ENCODE measurements around the gene LEP. TPM values are rescaled to one million over a fixed set of nuclear protein-coding genes. Genes with fewer than 3 reads are reported as not detected.

LEP gene
- total and polyA plus RNA-seq, 2 of the 8 experiments (the other 6 are each of a cell fraction or from before 2014, with no cell fraction given) = not detected

GRCh38 chr7:128201067-128201689 is 39.9 kb upstream of the LEP start (continued):
- TF ChIP-seq E2F6 (IDR thresholded peaks at IDR 0.05) (peak; percentile 20; the same call in 1 of the 2 replicates), CHD1 (IDR thresholded peaks at IDR 0.05; ENCODE audit: low read depth, low read length) (no peak), CTBP2 (IDR thresholded peaks at IDR 0.05; ENCODE audit: borderline replicate concordance, insufficient read depth, insufficient read length, low read length) (no peak), RAD21 (IDR thresholded peaks at IDR 0.05 in 1 of 2, conservative IDR thresholded peaks at IDR 0.05 in 1 of 2; ENCODE audit: low read depth in 2 of 2, low read length in 2 of 2) (no peak), KDM4A (IDR thresholded peaks at IDR 0.05; ENCODE audit: low read depth, low read length, severe bottlenecking) (peak; percentile 46), FOSL1 (IDR thresholded peaks at IDR 0.05; ENCODE audit: insufficient read depth, low read depth, low read length) (no peak)
